Measurements from ENCODE around the gene HDAC10.

The HDAC10 gene

DNA sequence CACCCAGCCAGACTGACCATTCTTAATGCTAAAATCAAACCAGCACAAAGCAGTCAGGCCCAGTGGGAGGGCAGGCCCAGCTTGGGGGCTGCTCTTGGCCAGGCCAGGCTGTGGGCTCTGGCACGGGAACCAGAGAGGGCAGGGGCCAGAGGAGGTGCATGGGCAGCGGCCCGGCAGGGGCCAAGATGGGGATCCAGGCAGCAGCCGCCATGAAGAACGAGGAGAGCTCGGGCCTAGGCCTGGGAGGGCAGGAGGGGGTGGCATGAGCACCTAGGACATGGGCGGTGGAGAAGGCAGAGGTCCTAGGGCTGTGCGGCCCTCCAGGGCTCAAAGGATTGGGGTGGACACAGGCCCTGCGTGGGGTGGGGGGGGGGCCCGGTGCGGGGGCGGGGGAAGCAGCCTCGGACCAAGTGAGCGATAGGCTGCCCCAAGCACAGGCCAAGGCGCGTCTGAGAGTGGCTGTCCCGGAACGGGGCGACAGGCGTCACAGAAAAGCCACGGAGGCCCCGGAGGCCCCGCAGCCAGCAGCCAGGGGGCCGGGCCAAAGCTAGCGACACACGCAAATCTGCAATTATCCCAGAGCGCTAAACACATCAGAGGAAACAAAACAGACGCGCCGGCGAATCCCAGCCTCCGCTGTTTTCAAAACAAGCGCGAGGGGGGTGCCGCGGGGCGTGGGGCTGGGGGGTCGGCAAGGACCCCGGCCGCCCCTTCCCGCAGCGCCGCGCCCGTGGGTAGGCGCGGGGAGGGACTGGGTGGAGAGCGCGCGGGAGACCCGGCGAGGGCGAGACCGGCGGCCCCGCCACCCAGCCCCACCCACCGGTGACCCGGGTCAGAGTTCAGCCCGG is 48.1 kb upstream of the HDAC10 start:
- H3K4me2 ChIP-seq (ENCODE audit: low read length) = no peak overlapping the region
- TF ChIP-seq, protein P1, sequence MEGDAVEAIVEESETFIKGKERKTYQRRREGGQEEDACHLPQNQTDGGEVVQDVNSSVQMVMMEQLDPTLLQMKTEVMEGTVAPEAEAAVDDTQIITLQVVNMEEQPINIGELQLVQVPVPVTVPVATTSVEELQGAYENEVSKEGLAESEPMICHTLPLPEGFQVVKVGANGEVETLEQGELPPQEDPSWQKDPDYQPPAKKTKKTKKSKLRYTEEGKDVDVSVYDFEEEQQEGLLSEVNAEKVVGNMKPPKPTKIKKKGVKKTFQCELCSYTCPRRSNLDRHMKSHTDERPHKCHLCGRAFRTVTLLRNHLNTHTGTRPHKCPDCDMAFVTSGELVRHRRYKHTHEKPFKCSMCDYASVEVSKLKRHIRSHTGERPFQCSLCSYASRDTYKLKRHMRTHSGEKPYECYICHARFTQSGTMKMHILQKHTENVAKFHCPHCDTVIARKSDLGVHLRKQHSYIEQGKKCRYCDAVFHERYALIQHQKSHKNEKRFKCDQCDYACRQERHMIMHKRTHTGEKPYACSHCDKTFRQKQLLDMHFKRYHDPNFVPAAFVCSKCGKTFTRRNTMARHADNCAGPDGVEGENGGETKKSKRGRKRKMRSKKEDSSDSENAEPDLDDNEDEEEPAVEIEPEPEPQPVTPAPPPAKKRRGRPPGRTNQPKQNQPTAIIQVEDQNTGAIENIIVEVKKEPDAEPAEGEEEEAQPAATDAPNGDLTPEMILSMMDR (IDR thresholded peaks at IDR 0.05) = no peak
- no peak overlapping the region for H3K9ac ChIP-seq
- no peaks in the 10 kb centered on the region for H3K9me3 ChIP-seq (ENCODE audit: control insufficient read depth, low read length)
- no peaks in the 10 kb centered on the region for H3K27me3 ChIP-seq (ENCODE audit: control insufficient read depth, insufficient read depth, low read length)
- H3K4me3 ChIP-seq (ENCODE audit: low read depth, low read length) = no peak overlapping the region
- H3K79me2 ChIP-seq = peaks cover 42% of the 10 kb centered on the region
- no peaks in the 10 kb centered on the region for H3K36me3 ChIP-seq (ENCODE audit: control insufficient read depth, insufficient read depth, low read length)
- H2AFZ ChIP-seq = no peak overlapping the region
- peaks cover 36% of the 10 kb centered on the region for H3K4me1 ChIP-seq
- H3K27ac ChIP-seq = no peak overlapping the region

DNA sequence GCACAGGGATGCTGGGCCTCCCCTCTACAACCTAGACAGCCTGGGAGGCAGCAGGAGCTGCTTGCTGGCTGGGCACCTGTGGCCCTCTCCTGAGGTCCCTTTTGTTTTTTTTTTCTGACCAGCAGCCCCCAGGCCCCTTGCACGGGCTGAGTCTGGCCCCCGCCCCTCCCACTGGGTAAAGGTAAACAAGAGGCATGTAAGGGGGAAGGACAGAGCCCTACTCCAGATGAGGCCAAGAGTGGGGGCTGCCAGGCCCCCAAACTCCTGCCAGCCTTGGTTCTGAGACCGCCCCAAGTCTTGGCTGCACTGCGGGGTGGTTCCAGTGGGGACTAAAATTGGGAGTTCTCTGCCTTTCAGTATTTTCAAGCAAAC is 47.2 kb upstream of the HDAC10 start:
- Histone ChIP-seq H3K4me2 (ENCODE audit: low read length) (no peak overlapping the region), H3K79me2 (peaks cover 42% of the 10 kb centered on the region), H3K4me3 (ENCODE audit: low read depth, low read length) (no peak overlapping the region), H3K9ac (no peak overlapping the region), H3K27me3 (ENCODE audit: control insufficient read depth, insufficient read depth, low read length) (no peaks in the 10 kb centered on the region), H3K36me3 (ENCODE audit: control insufficient read depth, insufficient read depth, low read length) (no peaks in the 10 kb centered on the region), H2AFZ (no peak overlapping the region), H3K9me3 (ENCODE audit: control insufficient read depth, low read length) (no peaks in the 10 kb centered on the region), H3K27ac (no peak overlapping the region), H3K4me1 (peaks cover 36% of the 10 kb centered on the region)
- TF ChIP-seq, protein P1 (IDR thresholded peaks at IDR 0.05) = no peak

DNA sequence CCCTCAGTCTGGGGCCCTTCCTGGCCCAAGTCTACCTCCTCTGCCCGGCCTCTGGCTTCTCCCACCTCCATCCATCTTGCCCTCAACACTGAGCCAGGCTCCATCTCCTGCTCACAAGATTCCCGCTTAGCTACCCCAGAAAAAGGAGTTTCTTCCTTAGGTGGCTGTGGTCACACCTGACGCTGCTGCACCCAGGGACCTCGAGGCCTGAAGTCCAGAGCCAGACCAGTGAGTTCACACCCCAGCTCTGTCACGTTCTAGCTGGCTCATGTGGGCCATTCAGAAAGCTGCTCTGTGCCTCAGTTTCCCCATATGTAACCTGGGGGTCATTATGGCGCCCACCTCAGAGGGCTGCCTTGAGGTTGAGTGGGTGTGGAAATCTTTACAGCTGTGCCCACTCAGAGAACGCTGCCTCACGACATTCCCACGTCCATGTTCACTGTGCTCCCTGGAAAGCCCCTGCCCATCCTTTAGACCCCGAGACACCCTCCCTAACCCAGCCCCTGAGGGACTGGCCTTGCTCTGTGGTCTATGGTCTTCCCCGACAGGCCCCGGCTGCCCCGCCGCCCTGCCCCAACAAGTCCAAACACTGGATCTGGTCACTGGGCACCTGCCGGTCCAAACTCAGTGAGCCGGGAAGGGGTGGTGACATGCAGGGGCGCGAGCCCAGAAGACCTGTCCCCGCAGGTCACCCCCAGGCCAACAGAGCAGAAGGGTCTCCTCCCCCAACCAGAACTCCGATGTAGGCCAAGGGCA is 46.6 kb upstream of the HDAC10 start:
- Histone ChIP-seq H2AFZ (no peak overlapping the region), H3K27me3 (ENCODE audit: control insufficient read depth, insufficient read depth, low read length) (no peaks in the 10 kb centered on the region), H3K9ac (no peak overlapping the region), H3K36me3 (ENCODE audit: control insufficient read depth, insufficient read depth, low read length) (no peaks in the 10 kb centered on the region), H3K9me3 (ENCODE audit: control insufficient read depth, low read length) (no peaks in the 10 kb centered on the region), H3K4me3 (ENCODE audit: low read depth, low read length) (no peak overlapping the region), H3K27ac (no peak overlapping the region), H3K4me2 (ENCODE audit: low read length) (no peak overlapping the region), H3K79me2 (peaks cover 41% of the 10 kb centered on the region), H3K4me1 (peaks cover 30% of the 10 kb centered on the region)
- TF ChIP-seq, protein P1 (IDR thresholded peaks at IDR 0.05) = no peak

DNA sequence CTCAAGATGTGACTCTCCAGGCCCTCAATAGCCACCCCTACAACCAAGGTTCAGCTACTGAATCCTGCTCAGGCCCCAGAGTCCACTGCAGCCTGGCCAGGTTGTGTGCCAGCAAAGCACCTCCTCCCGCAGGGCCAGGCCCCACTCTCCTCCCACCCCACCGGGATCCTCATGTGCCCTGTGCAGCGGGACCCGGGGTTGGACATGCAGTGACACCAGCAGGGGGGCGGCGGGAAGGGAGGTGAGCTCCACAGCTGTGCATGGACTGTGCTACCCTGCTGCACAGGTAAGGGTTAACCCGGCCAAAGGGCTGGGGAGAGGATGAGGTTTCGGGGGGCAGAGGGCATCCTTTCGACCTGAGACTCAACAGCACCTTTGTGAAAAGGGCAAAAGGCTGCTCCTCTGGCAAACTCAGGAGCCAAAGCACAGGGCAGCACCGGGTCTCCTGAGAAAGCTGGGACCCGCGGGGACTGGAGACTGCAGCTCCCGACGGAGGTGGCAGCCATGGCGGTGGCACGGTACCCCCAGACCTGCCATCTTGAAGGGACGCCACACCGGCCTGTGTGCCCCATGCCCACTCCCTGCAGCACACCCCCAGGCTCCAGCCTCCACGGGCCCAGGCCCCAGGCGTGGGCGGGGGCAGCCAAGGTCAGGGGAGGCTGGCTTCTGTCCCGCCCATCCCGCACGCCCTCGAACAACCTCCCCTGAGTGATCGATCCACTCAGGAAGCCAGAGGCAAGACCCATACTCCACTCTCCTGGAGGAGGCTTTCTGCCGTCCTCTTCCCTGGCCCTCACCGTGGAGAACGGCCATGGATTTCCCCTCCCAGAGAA is 45.8 kb upstream of the HDAC10 start:
- H2AFZ ChIP-seq = no peak overlapping the region
- H3K27ac ChIP-seq = no peak overlapping the region
- no peaks in the 10 kb centered on the region for H3K36me3 ChIP-seq (ENCODE audit: control insufficient read depth, insufficient read depth, low read length)
- peaks cover 25% of the 10 kb centered on the region for H3K4me1 ChIP-seq
- no peaks in the 10 kb centered on the region for H3K27me3 ChIP-seq (ENCODE audit: control insufficient read depth, insufficient read depth, low read length)
- no peak overlapping the region for H3K9ac ChIP-seq
- no peaks in the 10 kb centered on the region for H3K9me3 ChIP-seq (ENCODE audit: control insufficient read depth, low read length)
- TF ChIP-seq, protein P1 (IDR thresholded peaks at IDR 0.05) = no peak
- H3K4me3 ChIP-seq (ENCODE audit: low read depth, low read length) = no peak overlapping the region
- H3K4me2 ChIP-seq (ENCODE audit: low read length) = no peak overlapping the region
- peaks cover 37% of the 10 kb centered on the region for H3K79me2 ChIP-seq
